GM12875 (cell line): ENCODE results near the gene GRIK2.

ENCODE experiments used
- H3K4me3 ChIP-seq: one replicate; pipeline ENCODE4 v1.5.1; 2011; ENCODE audit warnings: low read depth, low read length, control low read depth
- TF ChIP-seq, protein P1 (sequence below): IDR thresholded peaks from 2 replicates; pipeline ENCODE4 v1.5.1; 2011; ENCODE audit warnings: low read depth, mild to moderate bottlenecking, control low read depth, inconsistent platforms, low read length, moderate library complexity, borderline replicate concordance; ENCODE audit not compliant: insufficient read depth

GRIK2 gene

DNA sequence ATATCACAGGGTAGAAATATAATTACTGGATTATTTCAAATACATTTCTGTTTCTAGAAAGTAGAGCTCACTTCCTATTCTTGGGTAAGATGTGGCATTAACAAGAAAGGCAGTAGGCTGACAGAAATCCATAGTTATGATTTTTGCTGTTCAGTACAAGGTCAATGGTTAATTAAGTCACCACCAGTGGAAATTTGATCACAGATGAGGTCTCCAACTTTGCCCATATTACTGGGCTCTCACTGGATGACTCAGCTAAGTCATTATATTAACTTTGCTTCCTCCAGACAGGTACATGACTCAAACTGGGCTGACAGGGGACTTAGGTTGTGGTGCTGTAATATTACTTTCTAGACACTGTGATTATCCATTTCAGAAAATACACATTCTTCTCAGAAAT, 212.4 kb downstream of the GRIK2 start:
- TF ChIP-seq, protein P1, sequence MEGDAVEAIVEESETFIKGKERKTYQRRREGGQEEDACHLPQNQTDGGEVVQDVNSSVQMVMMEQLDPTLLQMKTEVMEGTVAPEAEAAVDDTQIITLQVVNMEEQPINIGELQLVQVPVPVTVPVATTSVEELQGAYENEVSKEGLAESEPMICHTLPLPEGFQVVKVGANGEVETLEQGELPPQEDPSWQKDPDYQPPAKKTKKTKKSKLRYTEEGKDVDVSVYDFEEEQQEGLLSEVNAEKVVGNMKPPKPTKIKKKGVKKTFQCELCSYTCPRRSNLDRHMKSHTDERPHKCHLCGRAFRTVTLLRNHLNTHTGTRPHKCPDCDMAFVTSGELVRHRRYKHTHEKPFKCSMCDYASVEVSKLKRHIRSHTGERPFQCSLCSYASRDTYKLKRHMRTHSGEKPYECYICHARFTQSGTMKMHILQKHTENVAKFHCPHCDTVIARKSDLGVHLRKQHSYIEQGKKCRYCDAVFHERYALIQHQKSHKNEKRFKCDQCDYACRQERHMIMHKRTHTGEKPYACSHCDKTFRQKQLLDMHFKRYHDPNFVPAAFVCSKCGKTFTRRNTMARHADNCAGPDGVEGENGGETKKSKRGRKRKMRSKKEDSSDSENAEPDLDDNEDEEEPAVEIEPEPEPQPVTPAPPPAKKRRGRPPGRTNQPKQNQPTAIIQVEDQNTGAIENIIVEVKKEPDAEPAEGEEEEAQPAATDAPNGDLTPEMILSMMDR, result no peak
- no peak overlapping the region for H3K4me3 ChIP-seq

DNA sequence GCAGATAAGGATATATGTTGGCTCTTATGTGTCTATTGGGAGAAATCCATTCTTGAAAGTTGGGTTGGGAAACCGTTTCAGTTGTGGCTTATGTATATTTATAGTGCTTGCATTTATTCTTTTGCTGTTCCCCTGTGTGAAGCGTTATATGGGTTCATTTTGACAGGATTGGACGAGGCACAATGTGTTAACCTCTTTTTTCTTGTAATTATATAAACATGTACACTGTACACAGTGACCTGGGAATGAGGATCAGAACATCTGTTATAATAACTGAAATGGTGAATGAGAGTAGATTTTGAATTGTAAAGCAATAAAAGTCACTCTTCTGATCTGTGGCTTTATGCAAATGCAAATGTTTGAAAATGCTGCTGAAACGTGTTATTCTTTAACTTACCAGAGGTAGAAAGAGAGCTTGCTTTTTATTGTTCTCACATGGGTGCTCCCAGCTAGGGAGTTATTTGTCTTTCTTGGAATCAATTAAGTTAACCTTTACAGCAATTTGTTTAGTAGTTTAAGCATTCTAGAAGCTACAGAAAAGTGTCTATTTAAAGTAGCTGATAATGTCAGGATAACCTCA, 213.7 kb downstream of the GRIK2 start:
- TF ChIP-seq, protein P1, result no peak
- no peak overlapping the region for H3K4me3 ChIP-seq

DNA sequence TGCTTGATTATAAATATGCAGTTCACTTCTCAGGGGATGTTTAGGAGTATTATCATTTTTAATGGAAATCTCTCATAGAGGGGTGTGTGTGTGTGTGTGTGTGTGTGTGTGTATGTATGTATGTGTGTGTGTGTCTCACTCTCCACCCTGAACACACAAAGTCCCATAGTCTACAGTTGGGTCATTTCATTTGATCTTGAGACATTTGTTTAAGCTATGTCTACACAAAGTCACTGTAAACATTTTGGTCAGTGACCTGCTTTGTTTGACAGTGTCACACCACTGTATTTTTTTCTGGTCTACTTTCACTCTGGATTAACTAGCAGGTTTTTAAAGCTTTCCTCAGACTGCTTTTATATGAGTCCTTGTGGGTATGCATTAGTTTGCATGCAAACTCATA, 215.2 kb downstream of the GRIK2 start:
- TF ChIP-seq, protein P1, result no peak

DNA sequence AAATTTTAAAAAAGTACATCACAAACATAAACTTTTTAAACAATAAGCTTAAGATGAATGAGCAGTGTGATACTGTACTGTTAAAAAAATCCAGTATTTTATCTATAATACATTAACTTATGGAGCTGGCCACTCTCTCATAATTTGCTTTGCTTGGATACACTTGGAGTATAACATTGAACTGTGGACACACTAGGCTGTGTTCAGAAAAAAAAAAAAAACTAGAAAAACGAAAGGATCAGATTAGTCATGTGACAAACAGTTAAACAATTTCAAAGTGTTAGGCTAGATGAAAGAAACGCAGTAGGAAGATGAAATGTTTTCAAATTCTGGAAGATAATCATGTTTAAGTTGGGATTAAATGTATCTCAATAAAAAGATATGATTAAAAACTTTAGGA, 220.0 kb downstream of the GRIK2 start:
- TF ChIP-seq, protein P1, result no peak
- H3K4me3 ChIP-seq, result no peak overlapping the region

More for the DNA sequence above, 215.2 kb downstream of the GRIK2 start:
- H3K4me3 ChIP-seq, result no peak overlapping the region

DNA sequence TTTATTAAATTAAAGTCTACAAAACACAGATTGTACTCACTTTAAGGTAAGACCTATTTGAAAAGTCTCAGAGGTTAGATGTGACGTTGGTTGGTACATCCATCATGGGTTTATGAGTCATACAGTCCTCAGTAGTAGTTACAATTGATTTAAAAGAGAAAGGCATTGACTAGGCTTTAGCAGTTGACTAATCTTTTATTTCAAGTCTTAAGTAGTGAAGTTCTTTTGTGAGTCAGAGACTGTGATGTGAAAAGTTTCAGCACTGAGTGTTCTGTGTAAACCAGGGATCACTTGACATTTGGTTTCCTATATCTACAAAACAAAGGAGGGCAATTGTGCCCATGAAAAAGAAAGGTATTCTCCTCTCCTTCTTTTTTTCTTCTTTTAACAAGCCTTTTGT, 221.3 kb downstream of the GRIK2 start:
- no peak overlapping the region for H3K4me3 ChIP-seq

DNA sequence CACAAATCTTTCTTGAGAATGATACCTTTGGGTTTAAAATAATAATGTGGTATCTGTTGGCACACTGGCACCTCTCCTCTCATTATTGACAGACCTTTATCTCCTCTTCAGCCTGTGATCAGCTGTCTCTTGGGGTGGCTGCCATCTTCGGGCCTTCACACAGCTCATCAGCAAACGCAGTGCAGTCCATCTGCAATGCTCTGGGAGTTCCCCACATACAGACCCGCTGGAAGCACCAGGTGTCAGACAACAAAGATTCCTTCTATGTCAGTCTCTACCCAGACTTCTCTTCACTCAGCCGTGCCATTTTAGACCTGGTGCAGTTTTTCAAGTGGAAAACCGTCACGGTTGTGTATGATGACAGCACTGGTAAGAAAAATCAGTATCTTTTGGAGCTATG, 232.8 kb downstream of the GRIK2 start:
- no peak overlapping the region for H3K4me3 ChIP-seq
- TF ChIP-seq, protein P1, result no peak

More for the DNA sequence above, 221.3 kb downstream of the GRIK2 start:
- TF ChIP-seq, protein P1, result no peak

DNA sequence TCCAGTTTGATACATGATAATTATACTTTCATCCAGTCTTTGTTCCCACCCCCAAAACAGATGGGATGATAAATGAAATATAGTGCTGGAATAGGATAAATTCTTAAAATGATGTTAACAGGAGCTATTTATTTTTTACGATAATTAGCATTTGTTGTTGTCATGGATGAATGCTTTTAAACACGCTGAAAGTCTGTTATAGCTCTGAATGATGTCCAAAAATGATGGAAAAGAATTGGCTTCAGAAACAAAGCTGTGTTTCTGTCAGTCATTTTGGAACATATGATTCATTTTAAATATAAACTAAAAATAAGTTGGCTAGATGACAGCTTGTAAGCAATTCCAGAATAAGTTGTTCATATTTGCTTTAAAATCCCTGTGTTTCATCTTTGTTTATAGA, 237.4 kb downstream of the GRIK2 start:
- no peak overlapping the region for H3K4me3 ChIP-seq
- TF ChIP-seq, protein P1, result no peak
